Activated CD8-positive, alpha-beta memory T cell treated with anti-CD3 and anti-CD28 coated beads, Interleukin-2, amount 10 ng/mL, durations not matched to agents 7 days and 5 days (primary cell): Measurements from ENCODE around the gene SNCB. TPM values are rescaled to one million over a fixed set of nuclear protein-coding genes. Genes with fewer than 3 reads are reported as not detected.
A peak's percentile ranks its signal among the peaks of the same experiment; 100 is the strongest.
"Not testable (repeated sequence)": the region's sequence is repeated elsewhere in the genome, so short reads cannot be mapped to it uniquely, and the experiment has no call there.

Source experiments
- ATAC-seq: fragments of 150-1000 bp; cut with Tn5 transposase; one replicate; pipeline ENCODE4 v1.10.0; 2021; ENCODE audit warnings: moderate library complexity
- CTCF ChIA-PET: fragments of 350-600 bp; sonication (Branson Sonifier 250); formaldehyde crosslinking; loops from one replicate; lab custom pipeline; 2021; ENCODE audit warnings: antibody characterized with exemption; lab: Charles Lee
- DNase-seq: peaks from one replicate; pipeline ENCODE4 v3.0.0-alpha.2; 2020
- H3K27ac Mint-ChIP-seq: one replicate; pipeline ENCODE4 v1.8.0; 2021; ENCODE audit warnings: mild to moderate bottlenecking, mixed read lengths
- H3K27me3 Mint-ChIP-seq: one replicate; pipeline ENCODE4 v1.8.0; 2021; ENCODE audit warnings: mixed read lengths
- H3K36me3 Mint-ChIP-seq: one replicate; pipeline ENCODE4 v1.8.0; 2021; ENCODE audit warnings: mild to moderate bottlenecking, mixed read lengths
- H3K4me1 Mint-ChIP-seq: one replicate; pipeline ENCODE4 v1.8.0; 2021; ENCODE audit warnings: mixed read lengths
- H3K4me3 Mint-ChIP-seq: one replicate; pipeline ENCODE4 v1.8.0; 2021; ENCODE audit warnings: mild to moderate bottlenecking, moderate library complexity, mixed read lengths
- H3K9me3 Mint-ChIP-seq: one replicate; pipeline ENCODE4 v1.8.0; 2022; ENCODE audit warnings: low read depth, mixed read lengths
- total RNA-seq, 2 experiments: library from RNA; stranded (reverse); gene quantifications; one replicate each; pipeline ENCODE4 v1.2.3, GENCODE V29; 2021

The SNCB gene
- total RNA-seq, 2 experiments from 2014 or later = not detected

DNA sequence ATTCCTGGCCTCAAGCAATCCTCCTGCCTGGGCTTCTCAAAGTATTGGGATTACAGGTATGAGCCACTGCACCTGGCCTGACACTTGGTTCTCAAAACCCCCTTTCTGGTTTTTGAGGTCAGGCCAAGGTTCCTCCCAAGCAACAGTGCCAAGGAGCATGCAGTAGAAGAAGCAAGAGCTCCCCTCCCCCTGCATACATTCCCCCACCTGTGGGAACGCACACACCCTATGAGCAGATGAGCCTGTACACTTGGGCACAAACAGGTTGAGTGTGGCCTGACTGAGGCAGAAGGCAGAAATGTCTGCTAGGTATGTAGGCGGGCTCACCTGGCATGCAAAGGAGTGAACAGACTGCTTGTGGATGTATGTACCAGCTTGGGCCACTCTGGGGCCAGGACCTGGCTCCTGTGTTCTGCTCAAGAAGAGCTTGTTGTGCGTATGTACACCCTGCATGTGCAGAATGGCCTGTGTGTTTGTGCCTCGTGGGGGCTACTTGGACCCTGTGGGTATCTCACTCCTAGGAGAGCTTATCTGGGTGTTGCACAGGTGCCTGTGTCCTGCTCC, 22.1 kb downstream of the SNCB start:
- H3K36me3 Mint-ChIP-seq = no peaks in the 10 kb centered on the region
- CTCF ChIA-PET = interaction anchor here (1.4 kb wide), 1 partner anchor 192 kb away, joined by 4 read pairs; no protein-coding TSS in a partner anchor

DNA sequence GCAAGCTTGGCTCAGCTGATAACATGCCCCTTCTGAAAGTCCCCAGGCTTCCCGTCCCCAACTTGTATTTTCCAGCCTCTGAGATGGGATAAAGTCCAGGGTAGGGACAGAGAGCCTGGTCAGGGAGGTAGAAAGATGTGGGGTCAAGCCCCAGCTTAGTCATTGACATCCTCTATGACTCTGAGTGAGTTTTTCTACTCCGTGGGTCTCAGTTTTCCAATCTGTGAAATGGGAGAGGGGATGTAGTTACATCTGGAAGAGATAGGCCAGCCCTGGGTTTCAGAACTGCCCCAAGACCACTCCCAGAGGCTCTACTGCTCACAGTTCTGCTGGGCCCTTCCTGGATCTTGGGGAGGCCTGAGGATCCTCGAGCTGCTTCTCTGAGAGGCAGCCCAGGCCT, 23.5 kb downstream of the SNCB start:
- Mint-ChIP-seq H3K27ac (no peak overlapping the region), H3K4me1 (peaks cover 13% of the 10 kb centered on the region), H3K27me3 (peaks cover 21% of the 10 kb centered on the region), H3K4me3 (no peak overlapping the region), H3K9me3 (no peaks in the 10 kb centered on the region), H3K36me3 (no peaks in the 10 kb centered on the region)
- CTCF ChIA-PET = interaction anchor here (1.3 to 2.3 kb wide), 3 partner anchors 11 to 190 kb away, joined by 3 to 9 read pairs (median 4); partner anchors contain the start of gene CLTB
- DNase-seq (no peak), ATAC-seq (no peak)

More for the DNA sequence above, 22.1 kb downstream of the SNCB start:
- H3K4me3 Mint-ChIP-seq = peak overlapping the region; percentile 80
- peaks cover 13% of the 10 kb centered on the region for H3K4me1 Mint-ChIP-seq
- ATAC-seq (no peak), DNase-seq (no peak)
- H3K27ac Mint-ChIP-seq = no peak overlapping the region
- H3K9me3 Mint-ChIP-seq = no peaks in the 10 kb centered on the region
- H3K27me3 Mint-ChIP-seq = peaks cover 29% of the 10 kb centered on the region

DNA sequence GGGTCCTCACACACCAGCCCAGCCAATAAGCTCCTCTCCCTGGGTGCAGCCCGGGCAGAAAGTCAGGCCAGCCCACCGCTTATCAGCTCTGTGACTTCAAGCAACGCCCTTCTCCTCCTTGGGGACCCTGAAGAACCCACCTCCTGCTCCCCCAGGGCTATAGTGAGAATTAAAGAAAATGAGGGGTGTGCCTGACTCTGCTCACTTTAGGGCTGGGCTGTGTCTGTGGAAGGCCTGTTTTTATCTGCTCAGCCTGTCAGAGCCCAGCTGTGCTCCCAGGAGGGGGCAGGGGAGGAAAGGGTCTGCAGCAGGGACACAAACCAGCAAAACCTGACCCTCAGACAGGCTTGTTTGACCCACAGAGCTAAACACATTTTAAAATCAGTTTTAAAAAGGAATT, 24.3 kb downstream of the SNCB start:
- DNase-seq = no peak
- Mint-ChIP-seq H3K4me1 (peaks cover 10% of the 10 kb centered on the region), H3K27ac (no peak overlapping the region), H3K36me3 (no peaks in the 10 kb centered on the region), H3K4me3 (no peak overlapping the region), H3K27me3 (peaks cover 15% of the 10 kb centered on the region), H3K9me3 (no peaks in the 10 kb centered on the region)
- no peak for ATAC-seq
- CTCF ChIA-PET = interaction anchor here (1.0 to 2.3 kb wide), 4 partner anchors 10 to 189 kb away, joined by 3 to 9 read pairs (median 4); partner anchors contain the start of gene CLTB

DNA sequence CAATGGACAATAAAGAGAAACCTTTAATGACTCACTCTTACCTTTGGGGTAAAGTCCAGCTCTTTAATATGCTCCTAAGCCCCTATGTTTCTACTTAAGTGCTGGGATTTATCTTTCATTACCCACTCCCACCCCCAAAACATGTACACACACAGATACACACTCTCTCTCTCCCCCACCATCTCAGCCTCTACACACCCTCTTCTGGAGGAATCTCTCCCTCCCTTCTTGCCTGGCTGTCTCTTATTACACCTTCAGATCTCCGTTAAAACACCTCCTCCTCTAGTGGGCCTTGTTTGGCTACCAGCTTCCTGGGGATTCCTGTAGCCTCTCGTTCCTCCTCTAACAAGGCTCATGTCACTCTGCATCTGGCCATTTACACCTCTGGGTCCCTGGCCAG, 27.2 kb downstream of the SNCB start:
- peaks cover 6% of the 10 kb centered on the region for H3K4me1 Mint-ChIP-seq
- ATAC-seq = no peak
- no peaks in the 10 kb centered on the region for H3K36me3 Mint-ChIP-seq
- peaks cover 8% of the 10 kb centered on the region for H3K27me3 Mint-ChIP-seq
- DNase-seq = no peak
- H3K9me3 Mint-ChIP-seq = no peaks in the 10 kb centered on the region
- no peak overlapping the region for H3K4me3 Mint-ChIP-seq
- CTCF ChIA-PET = no interaction called here
- no peak overlapping the region for H3K27ac Mint-ChIP-seq

DNA sequence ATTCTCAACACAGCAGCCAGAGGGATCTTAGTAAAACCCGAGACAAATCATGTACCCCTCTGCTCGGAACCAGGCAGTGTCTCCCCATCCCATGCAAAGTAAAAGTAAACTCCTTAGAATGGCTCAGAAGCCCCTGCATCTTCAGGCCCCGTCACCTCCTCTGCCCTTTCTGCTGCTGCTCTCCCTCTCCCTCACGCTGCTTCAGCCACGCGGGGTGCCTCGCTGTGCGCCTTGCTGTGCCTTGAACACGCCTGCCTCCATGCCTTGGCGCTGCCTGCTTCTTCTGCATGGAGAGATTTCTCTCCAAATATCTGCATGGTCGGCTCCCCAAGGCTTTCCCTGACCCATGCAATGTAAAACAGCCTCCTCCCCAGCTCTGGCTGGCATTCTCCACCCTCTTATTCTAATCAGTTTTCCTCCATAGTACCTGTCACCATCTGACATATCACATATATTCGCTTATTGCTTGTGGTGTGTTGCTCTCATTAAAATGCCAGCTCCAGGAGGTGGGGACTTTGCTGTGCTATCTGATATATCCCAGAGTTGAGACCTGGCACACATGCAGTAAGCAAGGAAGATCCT, 28.3 kb downstream of the SNCB start:
- Mint-ChIP-seq H3K9me3 (no peaks in the 10 kb centered on the region), H3K36me3 (no peaks in the 10 kb centered on the region), H3K27ac (no peak overlapping the region), H3K27me3 (peaks cover 8% of the 10 kb centered on the region), H3K4me1 (peaks cover 6% of the 10 kb centered on the region), H3K4me3 (no peak overlapping the region)
- DNase-seq = no peak
- ATAC-seq = no peak
- CTCF ChIA-PET = no interaction called here

- DNase-seq, H3K27ac Mint-ChIP-seq, H3K9me3 Mint-ChIP-seq, CTCF ChIA-PET, H3K27me3 Mint-ChIP-seq, H3K36me3 Mint-ChIP-seq, ATAC-seq, H3K4me3 Mint-ChIP-seq: not testable (repeated sequence)
- H3K4me1 Mint-ChIP-seq = peaks cover 13% of the 10 kb centered on the region
Measured at GRCh38 chr5:176599749-176600430, 30.4 kb downstream of the SNCB start.

DNA sequence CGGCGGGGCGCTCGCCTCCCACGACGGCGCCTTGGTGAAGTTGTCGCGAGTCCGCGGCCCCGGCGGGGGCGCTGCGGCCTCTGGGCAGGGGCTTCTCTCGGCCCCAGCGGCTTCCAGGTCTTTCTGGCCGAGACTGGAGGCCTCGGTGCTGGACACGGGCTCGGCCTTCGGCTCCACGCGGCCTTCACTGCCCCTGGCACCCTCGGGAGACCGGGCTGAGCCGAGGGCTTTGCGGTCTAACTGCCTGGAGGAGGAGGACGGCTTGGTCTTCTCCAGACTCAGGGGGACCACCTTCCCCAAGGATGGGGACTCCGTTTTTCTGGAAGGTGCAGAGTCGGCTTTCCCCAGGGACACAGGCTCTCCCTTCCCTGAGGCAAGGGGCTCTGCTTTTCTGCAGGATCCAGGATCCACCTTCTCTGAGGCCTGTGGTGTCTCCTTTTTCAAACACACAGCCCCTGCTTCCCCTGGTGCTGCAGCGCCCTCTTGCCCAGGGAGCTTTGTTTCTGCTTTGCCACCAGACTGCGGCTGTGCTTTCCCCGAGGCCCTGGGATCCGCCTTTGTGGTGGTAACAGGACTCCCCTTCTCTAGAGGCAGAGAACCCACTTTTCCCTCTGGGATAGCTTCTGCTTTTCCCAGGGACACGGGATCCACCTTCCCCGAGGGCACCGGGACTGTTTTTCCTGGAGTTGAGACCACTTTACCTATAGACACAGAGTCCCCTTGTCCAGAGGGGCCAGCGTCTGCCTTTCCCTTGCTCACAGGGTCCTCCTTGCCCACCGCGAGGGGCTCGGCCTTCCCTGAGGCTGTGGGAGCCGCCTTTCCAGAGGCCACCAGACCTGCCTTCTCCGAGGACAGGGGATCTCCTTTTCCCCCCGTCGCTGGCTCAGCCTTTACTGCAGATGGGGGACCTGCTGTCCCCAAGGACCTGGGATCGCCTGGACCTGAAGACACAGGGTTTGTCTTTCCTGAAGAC, 32.6 kb downstream of the SNCB start:
- ATAC-seq (no peak), DNase-seq (no peak)
- peaks cover 7% of the 10 kb centered on the region for H3K27me3 Mint-ChIP-seq
- H3K27ac Mint-ChIP-seq = no peak overlapping the region
- no peaks in the 10 kb centered on the region for H3K36me3 Mint-ChIP-seq
- CTCF ChIA-PET = interaction anchor here (1.0 to 3.3 kb wide), 11 partner anchors 9 to 236 kb away, joined by 3 to 15 read pairs (median 6); partner anchors contain the start of genes CLTB and KIAA1191
- no peak overlapping the region for H3K4me3 Mint-ChIP-seq
- H3K9me3 Mint-ChIP-seq = no peaks in the 10 kb centered on the region
- H3K4me1 Mint-ChIP-seq = peaks cover 13% of the 10 kb centered on the region

- Mint-ChIP-seq H3K4me1 (peaks cover 13% of the 10 kb centered on the region), H3K9me3 (no peaks in the 10 kb centered on the region), H3K36me3 (no peaks in the 10 kb centered on the region), H3K27me3 (peaks cover 5% of the 10 kb centered on the region), H3K27ac (no peak overlapping the region), H3K4me3 (peak overlapping the region; percentile 57)
- ATAC-seq = peak; percentile 89
- peak; percentile 67 for DNase-seq
- CTCF ChIA-PET = interaction anchor here (1.0 to 3.3 kb wide), 15 partner anchors 10 to 235 kb away, joined by 3 to 15 read pairs (median 5); partner anchors contain the start of genes CLTB and KIAA1191
Measured at GRCh38 chr5:176596689-176597416, 33.5 kb downstream of the SNCB start.

DNA sequence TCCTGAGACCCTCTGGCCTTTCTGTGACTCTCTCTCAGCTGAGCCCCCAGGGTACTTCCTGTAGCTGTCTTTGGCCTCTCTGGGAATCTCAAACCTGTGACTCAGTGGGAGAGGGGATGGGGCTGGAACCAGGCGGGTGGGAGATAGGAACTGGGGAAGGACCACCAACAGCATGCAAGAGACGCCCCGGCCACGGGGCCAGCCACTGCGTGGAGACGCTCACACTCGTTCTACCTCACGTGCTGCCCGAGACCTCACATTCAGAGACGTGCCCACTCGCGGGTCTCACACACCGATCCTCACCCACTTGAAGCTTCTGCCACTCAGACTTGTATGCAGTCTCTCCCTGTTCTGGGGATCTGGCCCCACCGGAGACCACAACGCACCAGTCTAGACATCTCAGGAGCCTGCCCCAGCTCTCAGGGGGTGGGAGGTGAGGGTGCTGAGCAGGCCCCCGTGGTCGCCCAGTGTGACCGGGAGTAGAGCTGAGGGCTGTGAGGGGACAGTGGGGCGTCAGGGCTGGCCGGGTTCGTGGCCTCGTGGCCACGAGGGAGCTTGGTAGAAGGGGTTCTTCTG, 34.2 kb downstream of the SNCB start:
- H3K9me3 Mint-ChIP-seq = no peaks in the 10 kb centered on the region
- peak overlapping the region; percentile 57 for H3K4me3 Mint-ChIP-seq
- ATAC-seq = no peak
- peaks cover 5% of the 10 kb centered on the region for H3K27me3 Mint-ChIP-seq
- no peak overlapping the region for H3K27ac Mint-ChIP-seq
- H3K4me1 Mint-ChIP-seq = peaks cover 13% of the 10 kb centered on the region
- no peaks in the 10 kb centered on the region for H3K36me3 Mint-ChIP-seq
- DNase-seq = no peak
- CTCF ChIA-PET = interaction anchor here (1.0 to 3.3 kb wide), 12 partner anchors 11 to 234 kb away, joined by 3 to 15 read pairs (median 5); partner anchors contain the start of genes CLTB and KIAA1191

GRCh38 chr5:176595386-176595943, 34.9 kb downstream of the SNCB start:
- H3K4me3 Mint-ChIP-seq = no peak overlapping the region
- H3K27me3 Mint-ChIP-seq = peaks cover 5% of the 10 kb centered on the region
- H3K27ac Mint-ChIP-seq = no peak overlapping the region
- no peaks in the 10 kb centered on the region for H3K36me3 Mint-ChIP-seq
- DNase-seq = no peak
- H3K4me1 Mint-ChIP-seq = peaks cover 13% of the 10 kb centered on the region
- ATAC-seq = no peak
- no peaks in the 10 kb centered on the region for H3K9me3 Mint-ChIP-seq
- CTCF ChIA-PET = interaction anchor here (1.0 to 3.3 kb wide), 6 partner anchors 11 to 188 kb away, joined by 3 to 15 read pairs (median 7); partner anchors contain the start of gene CLTB

GRCh38 chr5:176594554-176594953, 35.8 kb downstream of the SNCB start:
- Mint-ChIP-seq H3K27me3 (peaks cover 5% of the 10 kb centered on the region), H3K36me3 (no peaks in the 10 kb centered on the region), H3K27ac (no peak overlapping the region), H3K4me1 (peaks cover 10% of the 10 kb centered on the region), H3K4me3 (no peak overlapping the region), H3K9me3 (no peaks in the 10 kb centered on the region)
- CTCF ChIA-PET = no interaction called here
- DNase-seq = no peak
- ATAC-seq = no peak
